Measurements from ENCODE around the gene SLC29A4.

DNA sequence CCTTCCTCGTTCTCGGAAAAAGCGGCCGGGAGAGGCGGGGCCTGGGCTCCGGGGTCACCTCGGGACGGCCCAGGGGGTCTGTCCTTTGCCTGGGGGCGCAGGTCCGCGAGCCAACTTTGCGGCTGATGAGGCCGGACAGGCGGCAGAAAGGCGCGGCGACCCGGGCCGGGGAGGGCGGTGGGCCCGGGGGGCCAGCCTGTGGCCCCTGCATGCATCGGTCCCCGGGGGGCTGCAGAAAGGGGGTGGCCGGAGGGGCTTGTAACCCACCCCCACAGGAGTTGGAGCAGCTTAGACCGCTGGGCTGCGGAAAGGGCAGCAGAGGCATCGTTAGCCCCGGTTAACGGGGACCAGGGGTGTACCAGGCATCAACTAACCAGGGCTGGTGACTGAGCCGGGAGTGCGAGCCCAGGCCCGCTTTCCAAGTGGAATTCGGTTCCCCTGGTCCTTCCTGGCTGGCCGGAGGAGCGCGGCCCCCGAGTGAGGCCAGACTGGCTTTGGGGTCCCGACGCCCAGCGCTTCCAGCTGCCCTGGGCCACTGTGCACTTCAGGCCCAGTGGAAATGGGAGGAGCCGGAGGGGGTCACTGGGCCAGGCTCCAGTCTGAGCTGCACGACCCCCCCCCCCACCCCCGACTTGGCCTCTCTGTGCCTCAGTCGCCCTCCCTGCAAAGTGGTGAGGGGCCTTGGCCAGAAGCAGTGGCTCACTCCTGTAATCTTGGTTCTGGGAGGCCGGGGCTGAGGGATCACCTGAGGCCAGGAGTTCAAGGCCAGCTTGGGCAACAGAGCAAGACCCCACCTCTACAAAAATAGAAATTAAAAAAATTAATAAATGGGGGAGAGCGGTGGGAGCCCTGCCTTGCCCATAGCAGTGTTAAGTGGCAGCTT is 919 bp downstream of the SLC29A4 start:
- TF ChIP-seq SCRT1 (tag by site-specific recombination; IDR thresholded peaks at IDR 0.05; ENCODE audit: borderline replicate concordance) (no peak), ZNF292 (tag by site-specific recombination; IDR thresholded peaks at IDR 0.05; ENCODE audit: borderline replicate concordance, low read depth) (no peak), ZNF274 (IDR thresholded peaks at IDR 0.05; ENCODE audit: low read length) (no peak), ZNF274 (tag by site-specific recombination; IDR thresholded peaks at IDR 0.05; ENCODE audit: borderline replicate concordance) (no peak), ZBTB8A (tag by site-specific recombination; IDR thresholded peaks at IDR 0.05) (no peak), YY1 (tag by site-specific recombination; IDR thresholded peaks at IDR 0.05) (no peak), ZNF529 (tag by site-specific recombination; IDR thresholded peaks at IDR 0.05; ENCODE audit: insufficient replicate concordance) (no peak), ZNF335 (tag by site-specific recombination; conservative IDR thresholded peaks at IDR 0.05) (no peak), ZNF416 (tag by site-specific recombination; IDR thresholded peaks at IDR 0.05) (no peak)
- TF ChIP-seq, protein P1, sequence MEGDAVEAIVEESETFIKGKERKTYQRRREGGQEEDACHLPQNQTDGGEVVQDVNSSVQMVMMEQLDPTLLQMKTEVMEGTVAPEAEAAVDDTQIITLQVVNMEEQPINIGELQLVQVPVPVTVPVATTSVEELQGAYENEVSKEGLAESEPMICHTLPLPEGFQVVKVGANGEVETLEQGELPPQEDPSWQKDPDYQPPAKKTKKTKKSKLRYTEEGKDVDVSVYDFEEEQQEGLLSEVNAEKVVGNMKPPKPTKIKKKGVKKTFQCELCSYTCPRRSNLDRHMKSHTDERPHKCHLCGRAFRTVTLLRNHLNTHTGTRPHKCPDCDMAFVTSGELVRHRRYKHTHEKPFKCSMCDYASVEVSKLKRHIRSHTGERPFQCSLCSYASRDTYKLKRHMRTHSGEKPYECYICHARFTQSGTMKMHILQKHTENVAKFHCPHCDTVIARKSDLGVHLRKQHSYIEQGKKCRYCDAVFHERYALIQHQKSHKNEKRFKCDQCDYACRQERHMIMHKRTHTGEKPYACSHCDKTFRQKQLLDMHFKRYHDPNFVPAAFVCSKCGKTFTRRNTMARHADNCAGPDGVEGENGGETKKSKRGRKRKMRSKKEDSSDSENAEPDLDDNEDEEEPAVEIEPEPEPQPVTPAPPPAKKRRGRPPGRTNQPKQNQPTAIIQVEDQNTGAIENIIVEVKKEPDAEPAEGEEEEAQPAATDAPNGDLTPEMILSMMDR (tag by site-specific recombination; IDR thresholded peaks at IDR 0.05): no peak
- TF ChIP-seq, protein P2, sequence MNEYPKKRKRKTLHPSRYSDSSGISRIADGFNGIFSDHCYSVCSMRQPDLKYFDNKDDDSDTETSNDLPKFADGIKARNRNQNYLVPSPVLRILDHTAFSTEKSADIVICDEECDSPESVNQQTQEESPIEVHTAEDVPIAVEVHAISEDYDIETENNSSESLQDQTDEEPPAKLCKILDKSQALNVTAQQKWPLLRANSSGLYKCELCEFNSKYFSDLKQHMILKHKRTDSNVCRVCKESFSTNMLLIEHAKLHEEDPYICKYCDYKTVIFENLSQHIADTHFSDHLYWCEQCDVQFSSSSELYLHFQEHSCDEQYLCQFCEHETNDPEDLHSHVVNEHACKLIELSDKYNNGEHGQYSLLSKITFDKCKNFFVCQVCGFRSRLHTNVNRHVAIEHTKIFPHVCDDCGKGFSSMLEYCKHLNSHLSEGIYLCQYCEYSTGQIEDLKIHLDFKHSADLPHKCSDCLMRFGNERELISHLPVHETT (tag by site-specific recombination; IDR thresholded peaks at IDR 0.05): no peak
- TF ChIP-seq, protein P3, sequence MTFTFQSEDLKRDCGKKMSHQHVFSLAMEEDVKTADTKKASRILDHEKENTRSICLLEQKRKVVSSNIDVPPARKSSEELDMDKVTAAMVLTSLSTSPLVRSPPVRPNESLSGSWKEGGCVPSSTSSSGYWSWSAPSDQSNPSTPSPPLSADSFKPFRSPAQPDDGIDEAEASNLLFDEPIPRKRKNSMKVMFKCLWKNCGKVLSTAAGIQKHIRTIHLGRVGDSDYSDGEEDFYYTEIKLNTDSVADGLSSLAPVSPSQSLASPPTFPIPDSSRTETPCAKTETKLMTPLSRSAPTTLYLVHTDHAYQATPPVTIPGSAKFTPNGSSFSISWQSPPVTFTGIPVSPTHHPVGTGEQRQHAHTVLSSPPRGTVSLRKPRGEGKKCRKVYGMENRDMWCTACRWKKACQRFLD (tag by site-specific recombination; IDR thresholded peaks at IDR 0.05): no peak
